MM.1S (cell line): ENCODE results near the gene DNAJC30.

ENCODE experiments used
- DNase-seq: peaks from one replicate; pipeline ENCODE4 v3.0.0-alpha.2; 2015
- H2AFZ ChIP-seq: fragments of 300-600 bp; sonication (generic); 2 replicates; pipeline ENCODE4 v1.6.0; 2016; ENCODE audit warnings: antibody characterized with exemption, low read length
- H3F3A ChIP-seq: fragments of 300-600 bp; sonication (generic); 2 replicates; pipeline ENCODE4 v1.6.1; 2016; ENCODE audit warnings: mild to moderate bottlenecking, antibody characterized with exemption, low read length, moderate library complexity, mixed read lengths; ENCODE audit not compliant: insufficient read depth
- H3K27ac ChIP-seq: fragments of 300-600 bp; sonication (generic); 2 replicates; pipeline ENCODE4 v1.5.1; 2016; ENCODE audit warnings: mild to moderate bottlenecking, low read length
- H3K27me3 ChIP-seq: fragments of 300-600 bp; sonication (generic); replicated peaks from 2 replicates; pipeline ENCODE4 v1.6.0; 2016; ENCODE audit warnings: low read length; ENCODE audit not compliant: insufficient read depth
- H3K36me3 ChIP-seq: fragments of 300-600 bp; sonication (generic); replicated peaks from 2 replicates; pipeline ENCODE4 v1.6.1; 2016; ENCODE audit warnings: mild to moderate bottlenecking, low read length, mixed read lengths; ENCODE audit not compliant: insufficient read depth
- H3K4me1 ChIP-seq: fragments of 300-600 bp; sonication (generic); 2 replicates; pipeline ENCODE4 v1.6.1; 2016; ENCODE audit warnings: low read length, mixed read lengths
- H3K4me2 ChIP-seq: fragments of 300-600 bp; sonication (generic); 2 replicates; pipeline ENCODE4 v1.6.0; 2016; ENCODE audit warnings: low read depth, low read length
- H3K4me3 ChIP-seq: fragments of 300-600 bp; sonication (generic); 2 replicates; pipeline ENCODE4 v1.5.1; 2016; ENCODE audit warnings: low read length, mixed read lengths
- H3K79me2 ChIP-seq: fragments of 300-600 bp; sonication (generic); 2 replicates; pipeline ENCODE4 v1.6.1; 2016; ENCODE audit warnings: mixed run types, low read length, mixed read lengths
- H3K9ac ChIP-seq: fragments of 300-600 bp; sonication (generic); 2 replicates; pipeline ENCODE4 v1.6.1; 2016; ENCODE audit warnings: low read length, mixed read lengths
- H3K9me2 ChIP-seq: fragments of 300-600 bp; sonication (generic); replicated peaks from 2 replicates; pipeline ENCODE4 v1.6.1; 2016; ENCODE audit warnings: mild to moderate bottlenecking, low read length, mixed read lengths; ENCODE audit not compliant: insufficient read depth
- H3K9me3 ChIP-seq: fragments of 300-600 bp; sonication (generic); replicated peaks from 2 replicates; pipeline ENCODE4 v1.6.1; 2016; ENCODE audit warnings: mild to moderate bottlenecking, low read length, mixed read lengths; ENCODE audit not compliant: insufficient read depth
- H4K20me1 ChIP-seq: fragments of 300-600 bp; sonication (generic); 2 replicates; pipeline ENCODE4 v1.6.1; 2016; ENCODE audit warnings: mild to moderate bottlenecking, low read length, moderate library complexity, mixed read lengths; ENCODE audit not compliant: insufficient read depth
- EZH2 ChIP-seq: fragments of 300-600 bp; sonication (generic); optimal IDR thresholded peaks from 2 replicates; pipeline ENCODE3; 2017; ENCODE audit warnings: low read depth, mild to moderate bottlenecking, antibody characterized with exemption, low read length, mixed read lengths
- EZH2phosphoT487 ChIP-seq: fragments of 300-600 bp; sonication (generic); IDR thresholded peaks from 2 replicates; pipeline ENCODE4 v1.6.1; 2018; ENCODE audit warnings: antibody characterized with exemption, low read length
- TF ChIP-seq, protein P1 (sequence below): fragments of 300-600 bp; sonication (generic); IDR thresholded peaks from 2 replicates; pipeline ENCODE4 v1.5.1; 2016; ENCODE audit warnings: antibody characterized with exemption, low read length, mixed read lengths

Gene DNAJC30

DNA sequence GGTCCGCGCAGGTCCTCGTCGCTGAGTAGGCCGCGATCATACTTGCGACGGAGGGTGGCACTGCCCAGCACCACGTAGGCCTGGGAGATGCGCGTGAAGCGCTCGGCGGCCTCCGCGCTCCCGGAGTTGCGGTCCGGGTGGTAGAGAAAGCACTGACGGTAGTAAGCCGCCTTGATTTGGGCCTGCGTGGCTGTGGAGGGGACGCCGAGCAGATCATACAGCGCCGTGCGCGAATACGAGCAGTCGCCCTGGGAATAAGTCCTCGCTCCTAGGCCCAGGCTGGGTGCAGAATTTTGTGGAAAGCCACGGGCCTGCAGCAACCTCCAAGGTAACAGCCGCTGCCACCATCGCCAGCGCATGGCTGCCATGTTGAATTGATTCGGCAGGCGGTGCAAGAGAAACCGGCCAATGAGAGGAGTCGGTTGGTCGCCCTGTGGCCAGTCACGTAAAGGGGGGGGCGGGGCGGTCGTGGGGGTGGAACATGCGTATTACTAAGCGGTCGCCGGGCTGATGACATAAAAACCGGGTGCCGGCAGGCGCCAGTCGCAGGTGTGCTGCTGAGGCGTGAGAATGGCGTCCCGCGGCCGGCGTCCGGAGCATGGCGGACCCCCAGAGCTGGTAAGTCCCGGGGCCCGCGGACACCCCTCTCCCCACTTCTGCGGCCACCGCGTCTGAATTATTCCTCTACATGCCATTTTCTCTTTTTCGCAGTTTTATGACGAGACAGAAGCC lies at the start of gene DNAJC30, which contains the start of gene BUD23:
Gene DNAJC30 (minus strand): TSS at position 398 of the 732 bp plus-strand sequence. CDS start 30 bp downstream, at position 368.
Gene BUD23 (plus strand): TSS at position 542 of the 732 bp plus-strand sequence. CDS start 29 bp downstream, at position 571.
- peak; percentile 95 for DNase-seq
- no peaks in the 10 kb centered on the region for H4K20me1 ChIP-seq
- TF ChIP-seq EZH2phosphoT487 (no peak), EZH2 (no peak)
- TF ChIP-seq, protein P1, sequence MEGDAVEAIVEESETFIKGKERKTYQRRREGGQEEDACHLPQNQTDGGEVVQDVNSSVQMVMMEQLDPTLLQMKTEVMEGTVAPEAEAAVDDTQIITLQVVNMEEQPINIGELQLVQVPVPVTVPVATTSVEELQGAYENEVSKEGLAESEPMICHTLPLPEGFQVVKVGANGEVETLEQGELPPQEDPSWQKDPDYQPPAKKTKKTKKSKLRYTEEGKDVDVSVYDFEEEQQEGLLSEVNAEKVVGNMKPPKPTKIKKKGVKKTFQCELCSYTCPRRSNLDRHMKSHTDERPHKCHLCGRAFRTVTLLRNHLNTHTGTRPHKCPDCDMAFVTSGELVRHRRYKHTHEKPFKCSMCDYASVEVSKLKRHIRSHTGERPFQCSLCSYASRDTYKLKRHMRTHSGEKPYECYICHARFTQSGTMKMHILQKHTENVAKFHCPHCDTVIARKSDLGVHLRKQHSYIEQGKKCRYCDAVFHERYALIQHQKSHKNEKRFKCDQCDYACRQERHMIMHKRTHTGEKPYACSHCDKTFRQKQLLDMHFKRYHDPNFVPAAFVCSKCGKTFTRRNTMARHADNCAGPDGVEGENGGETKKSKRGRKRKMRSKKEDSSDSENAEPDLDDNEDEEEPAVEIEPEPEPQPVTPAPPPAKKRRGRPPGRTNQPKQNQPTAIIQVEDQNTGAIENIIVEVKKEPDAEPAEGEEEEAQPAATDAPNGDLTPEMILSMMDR = no peak
- peaks cover 6% of the 10 kb centered on the region for H3K4me1 ChIP-seq
- peaks cover 89% of the 10 kb centered on the region for H3K79me2 ChIP-seq
- H3K9me3 ChIP-seq = no peaks in the 10 kb centered on the region
- H2AFZ ChIP-seq = peak within 1 kb of the TSS; percentile 99
- no peaks in the 10 kb centered on the region for H3F3A ChIP-seq
- H3K4me2 ChIP-seq = peak within 1 kb of the TSS; percentile 93
- peak within 1 kb of the TSS; percentile 94 for H3K9ac ChIP-seq
- peak within 1 kb of the TSS; percentile 88 for H3K4me3 ChIP-seq
- H3K9me2 ChIP-seq = no peaks in the 10 kb centered on the region
- no peaks in the 10 kb centered on the region; the same call in 1 of the 2 replicates for H3K36me3 ChIP-seq
- no peaks in the 10 kb centered on the region for H3K27me3 ChIP-seq
- peak within 1 kb of the TSS; percentile 72; the same call in 1 of the 2 replicates for H3K27ac ChIP-seq

DNA sequence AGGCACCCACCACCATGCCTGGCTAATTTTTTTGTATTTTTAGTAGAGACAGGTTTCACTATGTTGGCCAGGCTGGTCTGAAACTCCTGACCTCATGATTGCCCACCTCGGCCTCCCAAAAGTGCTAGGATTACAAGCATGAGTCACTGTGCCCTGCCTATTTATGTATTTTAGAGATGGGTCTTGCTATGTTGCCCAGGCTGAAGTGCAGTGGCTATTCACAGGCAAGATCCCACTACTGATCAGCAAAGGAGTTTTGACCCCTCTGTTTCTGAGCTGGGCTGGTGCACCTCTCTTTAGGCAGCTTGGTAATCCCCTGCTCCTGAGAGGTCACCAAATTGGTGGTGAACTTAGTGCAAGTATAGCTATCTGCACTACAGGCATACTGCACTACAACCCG lies 49.1 kb upstream of the DNAJC30 start:
- Histone ChIP-seq H4K20me1 (0 out of 2 replicates have a peak, but pooled peaks cover under 1% of the 10 kb centered on the region), H3K4me2 (no peak overlapping the region), H3K9me3 (no peaks in the 10 kb centered on the region), H3K79me2 (peaks cover 10% of the 10 kb centered on the region), H3K27ac (no peak overlapping the region), H3K4me3 (no peak overlapping the region), H3K27me3 (no peaks in the 10 kb centered on the region), H3K36me3 (no peaks in the 10 kb centered on the region), H3K9me2 (no peaks in the 10 kb centered on the region), H3K9ac (no peak overlapping the region), H3K4me1 (peaks cover 10% of the 10 kb centered on the region), H2AFZ (no peak overlapping the region), H3F3A (no peaks in the 10 kb centered on the region)
- DNase-seq = no peak
- TF ChIP-seq EZH2phosphoT487 = no peak
- TF ChIP-seq, protein P1 = no peak
- no peak for TF ChIP-seq EZH2

DNA sequence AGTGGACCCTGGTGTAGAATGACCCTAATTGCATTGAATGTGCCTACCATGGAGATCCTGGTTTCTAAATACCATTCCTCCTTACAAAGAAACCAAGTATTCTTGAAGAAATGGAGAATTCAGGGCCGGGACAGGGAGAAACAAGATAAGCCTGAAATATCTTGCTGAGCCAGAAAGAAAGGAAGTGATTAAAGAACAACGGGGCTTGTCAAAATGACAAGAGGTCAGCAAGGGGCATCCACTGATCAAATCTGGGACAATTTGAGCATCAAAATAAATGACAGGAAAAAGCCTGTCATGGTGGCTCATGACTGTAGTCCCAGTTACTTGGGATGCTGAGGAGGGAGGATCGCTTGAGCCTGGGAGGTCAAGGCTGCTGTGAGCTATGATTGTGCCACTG lies 47.2 kb upstream of the DNAJC30 start:
- no peak overlapping the region for H2AFZ ChIP-seq
- H3K79me2 ChIP-seq = no peaks in the 10 kb centered on the region
- no peaks in the 10 kb centered on the region for H3F3A ChIP-seq
- no peak overlapping the region for H3K9ac ChIP-seq
- TF ChIP-seq EZH2 = no peak
- TF ChIP-seq, protein P1 = no peak
- TF ChIP-seq EZH2phosphoT487 = no peak
- H3K4me3 ChIP-seq = no peak overlapping the region
- no peaks in the 10 kb centered on the region for H4K20me1 ChIP-seq
- no peaks in the 10 kb centered on the region for H3K9me3 ChIP-seq
- no peak for DNase-seq
- H3K9me2 ChIP-seq = no peaks in the 10 kb centered on the region
- H3K36me3 ChIP-seq = no peaks in the 10 kb centered on the region
- no peaks in the 10 kb centered on the region; the same call in 1 of the 2 replicates for H3K27me3 ChIP-seq
- H3K4me2 ChIP-seq = no peak overlapping the region
- H3K4me1 ChIP-seq = peaks cover 8% of the 10 kb centered on the region
- H3K27ac ChIP-seq = no peak overlapping the region
